SH-SY5Y (cell line): ENCODE measurements around the gene LYSET.

ENCODE experiments used
- GATA2 ChIP-seq: IDR thresholded peaks from 2 replicates; pipeline ENCODE4 v1.6.1; 2011; ENCODE audit warnings: mild to moderate bottlenecking, low read depth, low read length
- GATA3 ChIP-seq: IDR thresholded peaks from 2 replicates; pipeline ENCODE4 v1.6.1; 2011; ENCODE audit warnings: low read depth, mild to moderate bottlenecking, low read length, moderate library complexity

DNA sequence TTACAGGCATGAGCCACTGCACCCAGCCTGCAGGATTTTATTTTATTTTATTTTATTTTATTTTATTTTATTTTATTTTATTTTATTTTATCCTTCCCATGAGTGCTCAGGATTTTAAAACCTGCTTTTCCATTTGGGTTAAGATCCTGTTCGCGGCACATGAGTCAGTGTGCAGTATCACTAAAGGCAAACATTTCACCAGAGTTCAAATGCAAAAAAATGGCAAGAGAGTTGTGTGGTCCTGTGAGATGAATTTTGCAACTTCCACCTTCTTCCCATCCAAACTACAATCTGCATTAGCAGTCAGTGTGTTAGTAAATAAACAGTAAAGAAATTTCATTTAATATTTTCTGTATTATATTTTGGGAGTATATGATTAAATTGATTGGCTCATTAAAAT, 29.4 kb upstream of the LYSET start:
- no peak for TF ChIP-seq GATA2
- no peak for TF ChIP-seq GATA3
